Heart right ventricle (tissue), 16 donors: ENCODE data around the gene FN3KRP. TPM values are rescaled to one million over a fixed set of nuclear protein-coding genes. Genes with fewer than 3 reads are reported as not detected.

Experiments
- ATAC-seq, 8 donors: fragments of 200-7000 bp; cut with Tn5 transposase; one replicate each; pipeline ENCODE4 v1.9.1; 2020; ENCODE audit warnings: mild to moderate bottlenecking in 8 of 8, moderate library complexity in 8 of 8, moderate number of reproducible peaks in 1 of 8
- DNase-seq, 2 donors: peaks; one replicate each; pipeline ENCODE4 v3.0.0-alpha.2; 2020
- H3K27ac ChIP-seq, 10 donors: fragments of 200-600 bp; sonication (generic) in 2 of 10; one replicate each; pipeline versions ENCODE4 v1.5.0 to v1.8.0; 2020 to 2022; ENCODE audit warnings: mild to moderate bottlenecking in 3 of 10
- H3K27me3 ChIP-seq, 7 donors: fragments of 200-600 bp; one replicate each; pipeline ENCODE4 v1.8.0; 2021 to 2022; ENCODE audit warnings: mild to moderate bottlenecking in 2 of 7
- H3K36me3 ChIP-seq, 9 donors: fragments of 200-600 bp; sonication (generic) in 1 of 9; one replicate each; pipeline versions ENCODE4 v1.5.0 to v1.8.0; 2020 to 2022; ENCODE audit warnings: mild to moderate bottlenecking in 2 of 9
- H3K4me1 ChIP-seq, 9 donors: fragments of 200-600 bp; sonication (generic) in 1 of 9; one replicate each; pipeline versions ENCODE4 v1.5.0 to v1.8.0; 2020 to 2022; ENCODE audit warnings: mild to moderate bottlenecking in 4 of 9
- H3K4me3 ChIP-seq, 10 donors: fragments of 200-600 bp; sonication (generic) in 2 of 10; one replicate each; pipeline versions ENCODE4 v1.5.0 to v1.8.0; 2020 to 2022; ENCODE audit warnings: mild to moderate bottlenecking in 7 of 10, moderate library complexity in 2 of 10
- H3K9me3 ChIP-seq, 11 donors: fragments of 200-600 bp in 10 of 11; sonication (generic) in 2 of 11; one replicate each; pipeline versions ENCODE4 v1.5.0 to v1.8.0; 2013 to 2022; ENCODE audit warnings: mild to moderate bottlenecking in 2 of 11, control low read depth in 1 of 11, moderate library complexity in 1 of 11
- CTCF ChIP-seq, 9 donors: fragments of 200-600 bp; sonication (generic) in 2 of 9; IDR thresholded peaks; one replicate each; pipeline versions ENCODE4 v1.5.0 to v1.8.0; 2021 to 2022; ENCODE audit warnings: antibody characterized with exemption in 9 of 9, mild to moderate bottlenecking in 5 of 9, moderate library complexity in 1 of 9
- WGBS, 2 donors: extraction: QIAGEN DNeasy Blood & Tissue Kit; methylation state at CpG; one replicate each; pipeline ENCODE4 v1.1.7; 2013; ENCODE audit warnings: inconsistent platforms in 1 of 2; 5-methylcytosine and 5-hydroxymethylcytosine counted together
- intact Hi-C, 10 donors: fragments of 100-400 bp; cut with DNase I; formaldehyde crosslinking; loops; one replicate each; pipeline versions ENCODE4 v1.11.1 to v1.14.2; 2022
- polyA plus RNA-seq, 2 donors: library from polyadenylated mRNA; stranded (reverse); fragments of 200-250 nt; gene quantifications; one replicate each; pipeline ENCODE4 v1.2.3, GENCODE V29; 2013
- total RNA-seq, 10 donors: library from RNA; stranded (reverse); fragmentation: NEBNext Ultra II Directional in 3 of 10; extraction: Animal tissue kit (Norgen Biotek cat#: 25700) in 3 of 10; gene quantifications; one replicate each; pipeline versions ENCODE4 v1.2.1 to v1.2.4, GENCODE V29; 2021 to 2023
- donor health status: Arrhythmogenic right ventricular cardiomyopathy.
- donor health status: ischemic (EF 13 %, LVEDD 7.1; RV severe dilation, severe dysfunction).
- donor health status: healthy with polysubstance abuse.
- donor health status: DM: no; HTN: yes; CAD: no.
- donor health status: DM: no; HTN: no; CAD: no.
- donor health status: ischemic (EF 25% LVEDD 6.9; RV normal size, moderate dysfunction).
- donor health status: ischemic (EF 25% LVEDD 5.7; RV mildly dilated, moderate dysfunction).
- donor health status: healthy.
- donor health status: DM: yes; HTN: yes; CAD: no.
- donor health status: Ischemic cardiomyopathy.
- donor health status: ischemic (EF 35%, LVEDD 5.7; RV mildly dilated, moderate dysfunction).
- donor health status: nonischemic (EF 11% LVEDD 7.7; RV severe dilation, severe dysfunction).
- donor health status: DM: yes; HTN: yes; CAD: no.
- donor health status: PGD.
- donor health status: ischemic (EF 29% LVEDD 5.4; RV normal size, mild dysfunction).
- donor health status: nonischemic (EF 23%, LVEDD 6.1; RV moderate dilation, normal function).

Gene FN3KRP
- total and polyA plus RNA-seq, 12 donors = 10.3 to 21.5 (median 15.3) TPM

- Histone ChIP-seq H3K9me3 (no peaks in the 10 kb centered on the region), H3K27ac (peak overlapping the region in 6 of 10 donors; percentile 75 to 86 (median 78)), H3K4me3 (no peak overlapping the region), H3K4me1 (peaks cover 0 to 28% (median 14%) of the 10 kb centered on the region in 9 donors), H3K36me3 (peaks cover 0 to 7% (median 0%) of the 10 kb centered on the region in 9 donors), H3K27me3 (no peaks in the 10 kb centered on the region)
- DNase-seq (no peak), ATAC-seq (peak in 2 of 8 donors; percentile 2 to 8)
- no peak for TF ChIP-seq CTCF (IDR thresholded peaks at IDR 0.05)
- 79 to 82% methylated on average over 16 of the region's 16 CpGs for WGBS, 2 donors
- intact Hi-C loops = loop anchor here (2.0 to 10.0 kb wide), 6 partner anchors 87 to 761 kb away; partner anchors contain the start of gene TBCD (in 1 of the 10)
Measured at GRCh38 chr17:82668024-82668630, 48.4 kb upstream of the FN3KRP start.

GRCh38 chr17:82668631-82669099 is 47.8 kb upstream of the FN3KRP start:
- ATAC-seq = peak; percentile 79 to 91 (median 88)
- Histone ChIP-seq H3K27ac (peak overlapping the region in 8 of 10 donors; percentile 74 to 86 (median 78)), H3K36me3 (peaks cover 0 to 2% (median 0%) of the 10 kb centered on the region in 9 donors), H3K4me1 (peaks cover 0 to 28% (median 14%) of the 10 kb centered on the region in 9 donors), H3K9me3 (no peaks in the 10 kb centered on the region), H3K4me3 (peak overlapping the region in 1 of 10 donors; percentile 7), H3K27me3 (no peaks in the 10 kb centered on the region)
- WGBS, 2 donors = 44 to 55% methylated on average over 20 of the region's 20 CpGs
- intact Hi-C loops = loop anchor here (2.0 to 10.0 kb wide), 6 partner anchors 86 to 761 kb away; partner anchors contain the start of gene TBCD (in 1 of the 10)
- DNase-seq = peak; percentile 54 to 72
- TF ChIP-seq CTCF (IDR thresholded peaks at IDR 0.05) = peak; percentile 31 to 69 (median 57)

GRCh38 chr17:82670661-82671450 is 45.6 kb upstream of the FN3KRP start:
- Histone ChIP-seq H3K36me3 (peaks cover 0 to 2% (median 0%) of the 10 kb centered on the region in 9 donors), H3K27me3 (no peaks in the 10 kb centered on the region), H3K4me3 (no peak overlapping the region), H3K27ac (peak overlapping the region in 8 of 10 donors; percentile 74 to 86 (median 78)), H3K9me3 (no peaks in the 10 kb centered on the region), H3K4me1 (peaks cover 0 to 40% (median 14%) of the 10 kb centered on the region in 9 donors)
- ATAC-seq (no peak), DNase-seq (no peak)
- intact Hi-C loops = no loop called here
- TF ChIP-seq CTCF (IDR thresholded peaks at IDR 0.05) = no peak
- 93 to 95% methylated on average over 19 of the region's 19 CpGs for WGBS, 2 donors
